ENCODE data around the gene LRRC14B.

Gene LRRC14B

GRCh38 chr5:191036-191948 is at the start of gene LRRC14B:
Gene LRRC14B (plus strand): TSS chr5:191495. CDS start chr5:191539, 44 bp downstream.
- in situ Hi-C loops (cut with HindIII; ENCODE audit: low pct_ligation_motif_present, low pct_unique_long_range_greater_than_20kb, low sequenced_read_pairs): no loop called here

GRCh38 chr5:141761-142160 is 49.5 kb upstream of the LRRC14B start:
- in situ Hi-C loops (cut with HindIII; ENCODE audit: low pct_ligation_motif_present, low pct_unique_long_range_greater_than_20kb, low sequenced_read_pairs): no loop called here
- no peak for DNase-seq

More at GRCh38 chr5:191036-191948, at the start of gene LRRC14B:
- no peak for DNase-seq

GRCh38 chr5:142246-142810 is 49.0 kb upstream of the LRRC14B start:
- no peak for DNase-seq
- in situ Hi-C loops (cut with HindIII; ENCODE audit: low pct_ligation_motif_present, low pct_unique_long_range_greater_than_20kb, low sequenced_read_pairs): no loop called here

- DNase-seq: no peak
- in situ Hi-C loops (cut with HindIII; ENCODE audit: low pct_ligation_motif_present, low pct_unique_long_range_greater_than_20kb, low sequenced_read_pairs): no loop called here
These were observed 48.3 kb upstream of the LRRC14B start for GRCh38 chr5:143041-143440.

- DNase-seq: no peak
- in situ Hi-C loops (cut with HindIII; ENCODE audit: low pct_ligation_motif_present, low pct_unique_long_range_greater_than_20kb, low sequenced_read_pairs): no loop called here
These were observed 46.4 kb upstream of the LRRC14B start for GRCh38 chr5:144941-145340.

- DNase-seq: no peak
- in situ Hi-C loops (cut with HindIII; ENCODE audit: low pct_ligation_motif_present, low pct_unique_long_range_greater_than_20kb, low sequenced_read_pairs): no loop called here
These were observed 45.5 kb upstream of the LRRC14B start for GRCh38 chr5:145585-146323.

GRCh38 chr5:147751-148150 is 43.5 kb upstream of the LRRC14B start:
- no peak for DNase-seq
- in situ Hi-C loops (cut with HindIII; ENCODE audit: low pct_ligation_motif_present, low pct_unique_long_range_greater_than_20kb, low sequenced_read_pairs): no loop called here

- no peak for DNase-seq
- in situ Hi-C loops (cut with HindIII; ENCODE audit: low pct_ligation_motif_present, low pct_unique_long_range_greater_than_20kb, low sequenced_read_pairs): no loop called here
These were observed 41.4 kb upstream of the LRRC14B start for GRCh38 chr5:149745-150485.

GRCh38 chr5:150746-151145 is 40.5 kb upstream of the LRRC14B start:
- DNase-seq: no peak
- in situ Hi-C loops (cut with HindIII; ENCODE audit: low pct_ligation_motif_present, low pct_unique_long_range_greater_than_20kb, low sequenced_read_pairs): no loop called here

GRCh38 chr5:152077-152476 is 39.2 kb upstream of the LRRC14B start:
- in situ Hi-C loops (cut with HindIII; ENCODE audit: low pct_ligation_motif_present, low pct_unique_long_range_greater_than_20kb, low sequenced_read_pairs): no loop called here
- no peak for DNase-seq

GRCh38 chr5:153256-153655 is 38.0 kb upstream of the LRRC14B start:
- in situ Hi-C loops (cut with HindIII; ENCODE audit: low pct_ligation_motif_present, low pct_unique_long_range_greater_than_20kb, low sequenced_read_pairs): no loop called here
- DNase-seq: no peak

- in situ Hi-C loops (cut with HindIII; ENCODE audit: low pct_ligation_motif_present, low pct_unique_long_range_greater_than_20kb, low sequenced_read_pairs): no loop called here
- DNase-seq: no peak
These were observed 37.1 kb upstream of the LRRC14B start for GRCh38 chr5:154236-154635.

- in situ Hi-C loops (cut with HindIII; ENCODE audit: low pct_ligation_motif_present, low pct_unique_long_range_greater_than_20kb, low sequenced_read_pairs): no loop called here
- DNase-seq: no peak
These were observed 36.5 kb upstream of the LRRC14B start for GRCh38 chr5:154826-155225.

GRCh38 chr5:155651-156410 is 35.5 kb upstream of the LRRC14B start:
- in situ Hi-C loops (cut with HindIII; ENCODE audit: low pct_ligation_motif_present, low pct_unique_long_range_greater_than_20kb, low sequenced_read_pairs): no loop called here
- no peak for DNase-seq

GRCh38 chr5:156411-157072 is 34.8 kb upstream of the LRRC14B start:
- in situ Hi-C loops (cut with HindIII; ENCODE audit: low pct_ligation_motif_present, low pct_unique_long_range_greater_than_20kb, low sequenced_read_pairs): no loop called here
- no peak for DNase-seq

- DNase-seq: no peak
- in situ Hi-C loops (cut with HindIII; ENCODE audit: low pct_ligation_motif_present, low pct_unique_long_range_greater_than_20kb, low sequenced_read_pairs): no loop called here
These were observed 34.1 kb upstream of the LRRC14B start for GRCh38 chr5:157126-157715.

- in situ Hi-C loops (cut with HindIII; ENCODE audit: low pct_ligation_motif_present, low pct_unique_long_range_greater_than_20kb, low sequenced_read_pairs): no loop called here
- no peak for DNase-seq
These were observed 33.5 kb upstream of the LRRC14B start for GRCh38 chr5:157801-158200.
